ACC112 (cell line): ENCODE measurements around the gene SMARCAL1.
"Not testable (repeated sequence)": the region's sequence is repeated elsewhere in the genome, so short reads cannot be mapped to it uniquely, and the experiment has no call there.

Source experiments
- H2AFZ ChIP-seq: fragments of 200-600 bp; sonication (generic); one replicate; pipeline ENCODE4 v1.6.0; 2017; ENCODE audit warnings: antibody characterized with exemption, low read length; ENCODE audit not compliant: unreplicated experiment
- H3K27ac ChIP-seq: fragments of 200-600 bp; sonication (generic); 2 replicates; pipeline ENCODE4 v1.5.1; 2014; ENCODE audit warnings: low read depth, mild to moderate bottlenecking, antibody characterized with exemption, low read length, moderate library complexity
- H3K27me3 ChIP-seq: fragments of 200-600 bp; sonication (generic); 2 replicates; pipeline ENCODE4 v1.6.1; 2014; ENCODE audit warnings: mild to moderate bottlenecking, antibody characterized with exemption, low read length, moderate library complexity, mixed read lengths; ENCODE audit not compliant: insufficient read depth
- H3K36me3 ChIP-seq: fragments of 200-600 bp; sonication (generic); 2 replicates; pipeline ENCODE4 v1.6.1; 2016; ENCODE audit warnings: mild to moderate bottlenecking, antibody characterized with exemption, low read length, moderate library complexity, mixed read lengths; ENCODE audit not compliant: insufficient read depth
- H3K4me1 ChIP-seq: fragments of 200-600 bp; sonication (generic); one replicate; pipeline ENCODE4 v1.6.1; 2016; ENCODE audit warnings: low read length, mixed read lengths; ENCODE audit not compliant: insufficient read depth, unreplicated experiment, control insufficient read depth
- H3K4me3 ChIP-seq: fragments of 200-600 bp; sonication (generic); 2 replicates; pipeline ENCODE4 v1.5.1; 2014; ENCODE audit warnings: mild to moderate bottlenecking, low read depth, low read length
- H3K79me2 ChIP-seq: fragments of 200-600 bp; sonication (generic); one replicate; pipeline ENCODE4 v1.6.0; 2016; ENCODE audit warnings: low read length; ENCODE audit not compliant: control insufficient read depth, unreplicated experiment, insufficient read depth

SMARCAL1 gene

GRCh38 chr2:216517447-216518225 lies 105.4 kb downstream of the SMARCAL1 start:
- Histone ChIP-seq H3K4me3 (no peak overlapping the region), H3K4me1 (peaks cover 18% of the 10 kb centered on the region), H3K36me3 (no peaks in the 10 kb centered on the region; the same call in 1 of the 2 replicates), H2AFZ (no peak overlapping the region), H3K27me3 (no peaks in the 10 kb centered on the region), H3K27ac (no peak overlapping the region), H3K79me2 (no peaks in the 10 kb centered on the region)

- H2AFZ ChIP-seq, H3K79me2 ChIP-seq, H3K4me3 ChIP-seq, H3K27ac ChIP-seq, H3K27me3 ChIP-seq, H3K36me3 ChIP-seq: not testable (repeated sequence)
- H3K4me1 ChIP-seq: peaks cover 18% of the 10 kb centered on the region
Observed at GRCh38 chr2:216518566-216519119, 106.4 kb downstream of the SMARCAL1 start.

GRCh38 chr2:216519154-216519762 lies 107.0 kb downstream of the SMARCAL1 start:
- Histone ChIP-seq H3K27ac (no peak overlapping the region), H3K4me3 (no peak overlapping the region), H3K79me2 (no peaks in the 10 kb centered on the region), H3K4me1 (peaks cover 18% of the 10 kb centered on the region), H3K36me3 (no peaks in the 10 kb centered on the region; the same call in 1 of the 2 replicates), H2AFZ (no peak overlapping the region), H3K27me3 (no peaks in the 10 kb centered on the region)

- Histone ChIP-seq H3K4me1 (peaks cover 18% of the 10 kb centered on the region), H3K79me2 (no peaks in the 10 kb centered on the region), H3K36me3 (no peaks in the 10 kb centered on the region; the same call in 1 of the 2 replicates), H2AFZ (no peak overlapping the region), H3K27me3 (no peaks in the 10 kb centered on the region), H3K27ac (no peak overlapping the region), H3K4me3 (no peak overlapping the region)
Observed at GRCh38 chr2:216520112-216520511, 107.8 kb downstream of the SMARCAL1 start.

GRCh38 chr2:216522892-216523502 lies 110.7 kb downstream of the SMARCAL1 start:
- H3K4me1 ChIP-seq: peaks cover 18% of the 10 kb centered on the region
- no peaks in the 10 kb centered on the region for H3K27me3 ChIP-seq
- no peaks in the 10 kb centered on the region; the same call in 1 of the 2 replicates for H3K36me3 ChIP-seq
- no peak overlapping the region for H3K4me3 ChIP-seq
- no peak overlapping the region for H2AFZ ChIP-seq
- H3K27ac ChIP-seq: no peak overlapping the region
- no peaks in the 10 kb centered on the region for H3K79me2 ChIP-seq

- H3K79me2 ChIP-seq: no peaks in the 10 kb centered on the region
- no peak overlapping the region for H2AFZ ChIP-seq
Observed at GRCh38 chr2:216525972-216526371, 113.7 kb downstream of the SMARCAL1 start.

GRCh38 chr2:216526939-216527338 lies 114.7 kb downstream of the SMARCAL1 start:
- H3K4me3 ChIP-seq: no peak overlapping the region
- H3K27ac ChIP-seq: no peak overlapping the region
- no peaks in the 10 kb centered on the region for H3K27me3 ChIP-seq
- no peaks in the 10 kb centered on the region for H3K4me1 ChIP-seq
- no peaks in the 10 kb centered on the region for H3K36me3 ChIP-seq
- no peak overlapping the region for H2AFZ ChIP-seq
- no peaks in the 10 kb centered on the region for H3K79me2 ChIP-seq

More at GRCh38 chr2:216525972-216526371, 113.7 kb downstream of the SMARCAL1 start:
- H3K4me3 ChIP-seq: no peak overlapping the region
- no peaks in the 10 kb centered on the region for H3K36me3 ChIP-seq
- no peaks in the 10 kb centered on the region for H3K4me1 ChIP-seq
- no peak overlapping the region for H3K27ac ChIP-seq
- H3K27me3 ChIP-seq: no peaks in the 10 kb centered on the region

- Histone ChIP-seq H3K36me3 (no peaks in the 10 kb centered on the region), H2AFZ (no peak overlapping the region), H3K4me1 (no peaks in the 10 kb centered on the region), H3K27ac (no peak overlapping the region), H3K27me3 (no peaks in the 10 kb centered on the region), H3K79me2 (no peaks in the 10 kb centered on the region), H3K4me3 (no peak overlapping the region)
Observed at GRCh38 chr2:216527600-216527999, 115.3 kb downstream of the SMARCAL1 start.

- Histone ChIP-seq H3K79me2 (no peaks in the 10 kb centered on the region), H2AFZ (no peak overlapping the region), H3K36me3 (no peaks in the 10 kb centered on the region), H3K27me3 (no peaks in the 10 kb centered on the region), H3K4me3 (no peak overlapping the region), H3K27ac (no peak overlapping the region), H3K4me1 (peaks cover 27% of the 10 kb centered on the region)
Observed at GRCh38 chr2:216532562-216532961, 120.3 kb downstream of the SMARCAL1 start.
